HepG2 (cell line): ENCODE results near the gene OR6K6.

Experiments used
- CBFB ChIP-seq: sonication (generic); formaldehyde crosslinking; IDR thresholded peaks from 2 replicates; pipeline ENCODE4 v1.4.0; 2020; ENCODE audit warnings: missing genetic modification reagents
- CTCF ChIP-seq: sonication (generic); formaldehyde crosslinking; IDR thresholded peaks from 2 replicates; pipeline ENCODE4 v1.5.0; 2020; ENCODE audit warnings: mild to moderate bottlenecking, missing genetic modification reagents, moderate library complexity
- HNF4A ChIP-seq: sonication (generic); formaldehyde crosslinking; IDR thresholded peaks from 2 replicates; pipeline ENCODE4 v1.4.0; 2020; ENCODE audit warnings: missing genetic modification reagents
- HNRNPL ChIP-seq: fragments of 200-400 bp; formaldehyde crosslinking; IDR thresholded peaks from 2 replicates; pipeline ENCODE4 v1.6.1; 2017; ENCODE audit warnings: mild to moderate bottlenecking, low read depth, low read length
- IKZF1 ChIP-seq: fragments of 450-650 bp; IDR thresholded peaks from 2 replicates; pipeline ENCODE4 v1.7.1; 2016
- JUND ChIP-seq: sonication (generic); formaldehyde crosslinking; IDR thresholded peaks from 2 replicates; pipeline ENCODE4 v1.8.0; 2022; ENCODE audit warnings: mild to moderate bottlenecking, missing genetic modification reagents
- MYC ChIP-seq: sonication (generic); formaldehyde crosslinking; IDR thresholded peaks from 2 replicates; pipeline ENCODE4 v1.9.0; 2021; ENCODE audit warnings: missing genetic modification reagents, borderline replicate concordance
- NFRKB ChIP-seq: fragments of 450-650 bp; IDR thresholded peaks from 2 replicates; pipeline ENCODE4 v1.6.1; 2017
- POLR2A ChIP-seq, 2 experiments: IDR thresholded peaks; 2 replicates each; pipeline ENCODE4 v1.6.1; 2011; ENCODE audit warnings: low read depth in 2 of 2, low read length in 2 of 2, mild to moderate bottlenecking in 1 of 2, moderate library complexity in 1 of 2; ENCODE audit not compliant: insufficient read depth in 1 of 2
- POLR2AphosphoS5 ChIP-seq: IDR thresholded peaks from 2 replicates; pipeline ENCODE4 v1.6.1; 2012; ENCODE audit warnings: low read depth, low read length
- SMC3 ChIP-seq: IDR thresholded peaks from 2 replicates; pipeline ENCODE4 v1.6.1; 2011; ENCODE audit warnings: low read length, improper control_type of control experiment
- ZNF101 ChIP-seq: sonication (generic); formaldehyde crosslinking; IDR thresholded peaks from 2 replicates; pipeline ENCODE4 v1.4.0; 2020; ENCODE audit warnings: mild to moderate bottlenecking, low read depth, missing genetic modification reagents, borderline replicate concordance
- ZNF704 ChIP-seq: sonication (generic); formaldehyde crosslinking; IDR thresholded peaks from 2 replicates; pipeline ENCODE4 v1.8.1; 2023; ENCODE audit warnings: mild to moderate bottlenecking, inconsistent platforms, moderate library complexity, missing genetic modification reagents, borderline replicate concordance
- ZUFSP ChIP-seq: sonication (generic); formaldehyde crosslinking; IDR thresholded peaks from 2 replicates; pipeline ENCODE4 v1.9.0; 2021; ENCODE audit warnings: missing genetic modification reagents, mild to moderate bottlenecking, borderline replicate concordance

- no peak for TF ChIP-seq ZNF704
- no peak for TF ChIP-seq SMC3
- TF ChIP-seq ZNF101 (CRISPR knock-in tag), result no peak
- no peak for TF ChIP-seq NFRKB
- no peak for TF ChIP-seq POLR2AphosphoS5
- no peak for TF ChIP-seq ZUFSP
- TF ChIP-seq CBFB, result no peak
- TF ChIP-seq HNF4A (CRISPR knock-in tag), result no peak
- TF ChIP-seq IKZF1, result no peak
- TF ChIP-seq CTCF, result no peak
- no peak for TF ChIP-seq MYC (CRISPR knock-in tag)
- TF ChIP-seq JUND (CRISPR knock-in tag), result no peak
- no peak for TF ChIP-seq POLR2A (IDR thresholded peaks at IDR 0.05; ENCODE audit: insufficient read depth in 1 of 2, low read depth in 2 of 2, low read length in 2 of 2)
- no peak for TF ChIP-seq HNRNPL
Observed at GRCh38 chr1:158724442-158724841, 30.1 kb upstream of the OR6K6 start.
